WTC11 (cell line): ENCODE data around the gene CLN3. TPM values are rescaled to one million over a fixed set of nuclear protein-coding genes. Genes with fewer than 3 reads are reported as not detected.
A peak's percentile ranks its signal among the peaks of the same experiment; 100 is the strongest.

ENCODE experiments used
- ATAC-seq: fragments of 200-7000 bp; cut with Tn5 transposase; 2 replicates; pipeline ENCODE4 v1.10.0; 2021; ENCODE audit warnings: mild to moderate bottlenecking, moderate library complexity
- CTCF ChIA-PET: fragments of 300-600 bp; sonication (Branson Sonifier 250); formaldehyde crosslinking; loops from one replicate; lab custom pipeline; 2021; ENCODE audit warnings: antibody characterized with exemption; lab: Charles Lee
- POLR2A ChIA-PET: fragments of 350-600 bp; sonication (Branson Sonifier 250); formaldehyde crosslinking; loops from one replicate; lab custom pipeline; 2021; ENCODE audit warnings: antibody characterized with exemption; lab: Charles Lee
- DNase-seq: peaks from one replicate; pipeline ENCODE4 v3.0.0; 2021; ENCODE audit warnings: low spot score
- H3K27ac Mint-ChIP-seq: 2 replicates; pipeline ENCODE4 v1.8.0; 2021; ENCODE audit warnings: mixed read lengths
- H3K27me3 Mint-ChIP-seq: 2 replicates; pipeline ENCODE4 v1.8.0; 2021; ENCODE audit warnings: low read depth, mild to moderate bottlenecking, moderate library complexity, mixed read lengths
- H3K36me3 Mint-ChIP-seq: 2 replicates; pipeline ENCODE4 v1.8.0; 2021; ENCODE audit warnings: mixed read lengths
- H3K4me1 Mint-ChIP-seq: 2 replicates; pipeline ENCODE4 v1.8.0; 2022; ENCODE audit warnings: mixed read lengths
- H3K4me3 Mint-ChIP-seq: 2 replicates; pipeline ENCODE4 v1.8.0; 2021; ENCODE audit warnings: mild to moderate bottlenecking, moderate library complexity, mixed read lengths
- H3K9me3 Mint-ChIP-seq: 2 replicates; pipeline ENCODE4 v1.8.0; 2021; ENCODE audit warnings: mixed read lengths
- GABPB1 ChIP-seq: sonication (generic); formaldehyde crosslinking; IDR thresholded peaks from 2 replicates; pipeline ENCODE4 v1.8.1; 2023; ENCODE audit warnings: mild to moderate bottlenecking, missing genetic modification reagents
- NFATC4 ChIP-seq: fragments of 250-450 bp; sonication (Bioruptor Pico); IDR thresholded peaks from 2 replicates; pipeline ENCODE4 v1.9.0; 2021; ENCODE audit warnings: mild to moderate bottlenecking
- OVOL2 ChIP-seq: fragments of 250-450 bp; sonication (Bioruptor Pico); IDR thresholded peaks from 2 replicates; pipeline ENCODE4 v1.9.0; 2021; ENCODE audit warnings: mild to moderate bottlenecking, borderline replicate concordance
- TP53 ChIP-seq: sonication (generic); formaldehyde crosslinking; IDR thresholded peaks from 2 replicates; pipeline ENCODE4 v1.8.1; 2023; ENCODE audit warnings: mild to moderate bottlenecking, missing genetic modification reagents
- ZNF232 ChIP-seq: sonication (generic); formaldehyde crosslinking; IDR thresholded peaks from 2 replicates; pipeline ENCODE4 v1.8.0; 2022; ENCODE audit warnings: mild to moderate bottlenecking, missing genetic modification reagents
- ZNF423 ChIP-seq: fragments of 250-450 bp; sonication (Bioruptor Pico); IDR thresholded peaks from 2 replicates; pipeline ENCODE4 v2.1.2; 2022; ENCODE audit warnings: mild to moderate bottlenecking, moderate library complexity
- total RNA-seq: library from RNA; stranded (reverse); gene quantifications from 3 replicates; pipeline ENCODE4 v1.2.3, GENCODE V29; 2021
- TF ChIP-seq, protein P1 (sequence below): sonication (generic); formaldehyde crosslinking; IDR thresholded peaks from 2 replicates; pipeline ENCODE4 v1.8.0; 2022; ENCODE audit warnings: mild to moderate bottlenecking, missing genetic modification reagents
- TF ChIP-seq, protein P2 (sequence below): sonication (generic); formaldehyde crosslinking; IDR thresholded peaks from 2 replicates; pipeline ENCODE4 v1.8.0; 2022; ENCODE audit warnings: mild to moderate bottlenecking, missing genetic modification reagents
- TF ChIP-seq, protein P3 (sequence below): sonication (generic); formaldehyde crosslinking; IDR thresholded peaks from 2 replicates; pipeline ENCODE4 v1.8.1; 2023; ENCODE audit warnings: mild to moderate bottlenecking, missing genetic modification reagents, borderline replicate concordance
- TF ChIP-seq, protein P4 (sequence below): sonication (generic); formaldehyde crosslinking; IDR thresholded peaks from 2 replicates; pipeline ENCODE4 v1.8.1; 2022; ENCODE audit warnings: missing genetic modification reagents, borderline replicate concordance
- TF ChIP-seq, protein P5 (sequence below): sonication (generic); formaldehyde crosslinking; conservative IDR thresholded peaks from 2 replicates; pipeline ENCODE4 v1.8.1; 2022; ENCODE audit warnings: mild to moderate bottlenecking, missing genetic modification reagents
- TF ChIP-seq, protein P6 (sequence below): sonication (generic); formaldehyde crosslinking; IDR thresholded peaks from 2 replicates; pipeline ENCODE4 v1.8.0; 2022; ENCODE audit warnings: missing genetic modification reagents
- TF ChIP-seq, protein P7 (sequence below): sonication (generic); formaldehyde crosslinking; IDR thresholded peaks from 2 replicates; pipeline ENCODE4 v1.8.1; 2023; ENCODE audit warnings: mild to moderate bottlenecking, missing genetic modification reagents
- TF ChIP-seq, protein P8 (sequence below): sonication (generic); formaldehyde crosslinking; IDR thresholded peaks from 2 replicates; pipeline ENCODE4 v1.8.0; 2023; ENCODE audit warnings: mild to moderate bottlenecking, missing genetic modification reagents
- TF ChIP-seq, protein P9 (sequence below): sonication (generic); formaldehyde crosslinking; IDR thresholded peaks from 2 replicates; pipeline ENCODE4 v1.8.0; 2022; ENCODE audit warnings: mild to moderate bottlenecking, missing genetic modification reagents

Gene CLN3
- total RNA-seq, 1 experiment from 2014 or later, result 23.9 TPM

DNA sequence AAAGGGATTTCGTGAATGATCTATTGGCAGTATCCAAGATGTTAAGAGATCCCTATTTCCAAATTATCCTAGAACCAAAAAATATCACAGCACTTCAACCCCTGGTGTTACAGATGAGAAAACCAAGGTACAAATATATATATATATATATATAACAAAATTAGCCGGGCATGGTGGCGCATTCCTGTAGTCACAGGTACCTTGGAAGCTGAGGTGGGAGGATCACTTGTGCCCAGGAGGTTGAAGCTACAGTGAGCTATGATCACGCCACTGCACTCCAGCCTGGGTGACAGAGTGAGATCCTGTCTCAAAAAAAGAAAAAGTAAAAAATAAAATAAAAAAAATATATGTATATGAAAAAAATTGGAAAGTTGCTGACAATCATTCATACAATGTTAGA is 637 bp upstream of the CLN3 start:
- CTCF ChIA-PET, result interaction anchor here (0.6 to 1.0 kb wide), 2 partner anchors 56 to 178 kb away, joined by 3 read pairs; no protein-coding TSS in a partner anchor
- peaks cover 20% of the 10 kb centered on the region for H3K27me3 Mint-ChIP-seq
- POLR2A ChIA-PET, result no interaction called here
- peak overlapping the region; percentile 96 for H3K27ac Mint-ChIP-seq
- no peaks in the 10 kb centered on the region for H3K4me1 Mint-ChIP-seq
- H3K36me3 Mint-ChIP-seq, result no peaks in the 10 kb centered on the region
- no peaks in the 10 kb centered on the region for H3K9me3 Mint-ChIP-seq
- no peak for DNase-seq
- no peak for ATAC-seq
- TF ChIP-seq OVOL2 (CRISPR knock-in tag) (no peak), ZNF423 (CRISPR knock-in tag) (no peak), TP53 (CRISPR knock-in tag) (no peak), GABPB1 (no peak), NFATC4 (CRISPR knock-in tag) (no peak), ZNF232 (CRISPR knock-in tag) (no peak)
- TF ChIP-seq, protein P1, sequence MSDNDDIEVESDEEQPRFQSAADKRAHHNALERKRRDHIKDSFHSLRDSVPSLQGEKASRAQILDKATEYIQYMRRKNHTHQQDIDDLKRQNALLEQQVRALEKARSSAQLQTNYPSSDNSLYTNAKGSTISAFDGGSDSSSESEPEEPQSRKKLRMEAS (CRISPR knock-in tag), result no peak
- TF ChIP-seq, protein P2, sequence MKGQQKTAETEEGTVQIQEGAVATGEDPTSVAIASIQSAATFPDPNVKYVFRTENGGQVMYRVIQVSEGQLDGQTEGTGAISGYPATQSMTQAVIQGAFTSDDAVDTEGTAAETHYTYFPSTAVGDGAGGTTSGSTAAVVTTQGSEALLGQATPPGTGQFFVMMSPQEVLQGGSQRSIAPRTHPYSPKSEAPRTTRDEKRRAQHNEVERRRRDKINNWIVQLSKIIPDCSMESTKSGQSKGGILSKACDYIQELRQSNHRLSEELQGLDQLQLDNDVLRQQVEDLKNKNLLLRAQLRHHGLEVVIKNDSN (CRISPR knock-in tag), result no peak
- TF ChIP-seq, protein P3, sequence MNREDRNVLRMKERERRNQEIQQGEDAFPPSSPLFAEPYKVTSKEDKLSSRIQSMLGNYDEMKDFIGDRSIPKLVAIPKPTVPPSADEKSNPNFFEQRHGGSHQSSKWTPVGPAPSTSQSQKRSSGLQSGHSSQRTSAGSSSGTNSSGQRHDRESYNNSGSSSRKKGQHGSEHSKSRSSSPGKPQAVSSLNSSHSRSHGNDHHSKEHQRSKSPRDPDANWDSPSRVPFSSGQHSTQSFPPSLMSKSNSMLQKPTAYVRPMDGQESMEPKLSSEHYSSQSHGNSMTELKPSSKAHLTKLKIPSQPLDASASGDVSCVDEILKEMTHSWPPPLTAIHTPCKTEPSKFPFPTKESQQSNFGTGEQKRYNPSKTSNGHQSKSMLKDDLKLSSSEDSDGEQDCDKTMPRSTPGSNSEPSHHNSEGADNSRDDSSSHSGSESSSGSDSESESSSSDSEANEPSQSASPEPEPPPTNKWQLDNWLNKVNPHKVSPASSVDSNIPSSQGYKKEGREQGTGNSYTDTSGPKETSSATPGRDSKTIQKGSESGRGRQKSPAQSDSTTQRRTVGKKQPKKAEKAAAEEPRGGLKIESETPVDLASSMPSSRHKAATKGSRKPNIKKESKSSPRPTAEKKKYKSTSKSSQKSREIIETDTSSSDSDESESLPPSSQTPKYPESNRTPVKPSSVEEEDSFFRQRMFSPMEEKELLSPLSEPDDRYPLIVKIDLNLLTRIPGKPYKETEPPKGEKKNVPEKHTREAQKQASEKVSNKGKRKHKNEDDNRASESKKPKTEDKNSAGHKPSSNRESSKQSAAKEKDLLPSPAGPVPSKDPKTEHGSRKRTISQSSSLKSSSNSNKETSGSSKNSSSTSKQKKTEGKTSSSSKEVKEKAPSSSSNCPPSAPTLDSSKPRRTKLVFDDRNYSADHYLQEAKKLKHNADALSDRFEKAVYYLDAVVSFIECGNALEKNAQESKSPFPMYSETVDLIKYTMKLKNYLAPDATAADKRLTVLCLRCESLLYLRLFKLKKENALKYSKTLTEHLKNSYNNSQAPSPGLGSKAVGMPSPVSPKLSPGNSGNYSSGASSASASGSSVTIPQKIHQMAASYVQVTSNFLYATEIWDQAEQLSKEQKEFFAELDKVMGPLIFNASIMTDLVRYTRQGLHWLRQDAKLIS, result no peak
- TF ChIP-seq, protein P4, sequence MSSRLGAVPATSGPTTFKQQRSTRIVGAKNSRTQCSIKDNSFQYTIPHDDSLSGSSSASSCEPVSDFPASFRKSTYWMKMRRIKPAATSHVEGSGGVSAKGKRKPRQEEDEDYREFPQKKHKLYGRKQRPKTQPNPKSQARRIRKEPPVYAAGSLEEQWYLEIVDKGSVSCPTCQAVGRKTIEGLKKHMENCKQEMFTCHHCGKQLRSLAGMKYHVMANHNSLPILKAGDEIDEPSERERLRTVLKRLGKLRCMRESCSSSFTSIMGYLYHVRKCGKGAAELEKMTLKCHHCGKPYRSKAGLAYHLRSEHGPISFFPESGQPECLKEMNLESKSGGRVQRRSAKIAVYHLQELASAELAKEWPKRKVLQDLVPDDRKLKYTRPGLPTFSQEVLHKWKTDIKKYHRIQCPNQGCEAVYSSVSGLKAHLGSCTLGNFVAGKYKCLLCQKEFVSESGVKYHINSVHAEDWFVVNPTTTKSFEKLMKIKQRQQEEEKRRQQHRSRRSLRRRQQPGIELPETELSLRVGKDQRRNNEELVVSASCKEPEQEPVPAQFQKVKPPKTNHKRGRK (CRISPR knock-in tag), result no peak
- TF ChIP-seq, protein P5, sequence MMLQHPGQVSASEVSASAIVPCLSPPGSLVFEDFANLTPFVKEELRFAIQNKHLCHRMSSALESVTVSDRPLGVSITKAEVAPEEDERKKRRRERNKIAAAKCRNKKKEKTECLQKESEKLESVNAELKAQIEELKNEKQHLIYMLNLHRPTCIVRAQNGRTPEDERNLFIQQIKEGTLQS (CRISPR knock-in tag), result no peak
- TF ChIP-seq, protein P6, sequence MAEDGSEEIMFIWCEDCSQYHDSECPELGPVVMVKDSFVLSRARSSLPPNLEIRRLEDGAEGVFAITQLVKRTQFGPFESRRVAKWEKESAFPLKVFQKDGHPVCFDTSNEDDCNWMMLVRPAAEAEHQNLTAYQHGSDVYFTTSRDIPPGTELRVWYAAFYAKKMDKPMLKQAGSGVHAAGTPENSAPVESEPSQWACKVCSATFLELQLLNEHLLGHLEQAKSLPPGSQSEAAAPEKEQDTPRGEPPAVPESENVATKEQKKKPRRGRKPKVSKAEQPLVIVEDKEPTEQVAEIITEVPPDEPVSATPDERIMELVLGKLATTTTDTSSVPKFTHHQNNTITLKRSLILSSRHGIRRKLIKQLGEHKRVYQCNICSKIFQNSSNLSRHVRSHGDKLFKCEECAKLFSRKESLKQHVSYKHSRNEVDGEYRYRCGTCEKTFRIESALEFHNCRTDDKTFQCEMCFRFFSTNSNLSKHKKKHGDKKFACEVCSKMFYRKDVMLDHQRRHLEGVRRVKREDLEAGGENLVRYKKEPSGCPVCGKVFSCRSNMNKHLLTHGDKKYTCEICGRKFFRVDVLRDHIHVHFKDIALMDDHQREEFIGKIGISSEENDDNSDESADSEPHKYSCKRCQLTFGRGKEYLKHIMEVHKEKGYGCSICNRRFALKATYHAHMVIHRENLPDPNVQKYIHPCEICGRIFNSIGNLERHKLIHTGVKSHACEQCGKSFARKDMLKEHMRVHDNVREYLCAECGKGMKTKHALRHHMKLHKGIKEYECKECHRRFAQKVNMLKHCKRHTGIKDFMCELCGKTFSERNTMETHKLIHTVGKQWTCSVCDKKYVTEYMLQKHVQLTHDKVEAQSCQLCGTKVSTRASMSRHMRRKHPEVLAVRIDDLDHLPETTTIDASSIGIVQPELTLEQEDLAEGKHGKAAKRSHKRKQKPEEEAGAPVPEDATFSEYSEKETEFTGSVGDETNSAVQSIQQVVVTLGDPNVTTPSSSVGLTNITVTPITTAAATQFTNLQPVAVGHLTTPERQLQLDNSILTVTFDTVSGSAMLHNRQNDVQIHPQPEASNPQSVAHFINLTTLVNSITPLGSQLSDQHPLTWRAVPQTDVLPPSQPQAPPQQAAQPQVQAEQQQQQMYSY (CRISPR knock-in tag), result no peak
- TF ChIP-seq, protein P7, sequence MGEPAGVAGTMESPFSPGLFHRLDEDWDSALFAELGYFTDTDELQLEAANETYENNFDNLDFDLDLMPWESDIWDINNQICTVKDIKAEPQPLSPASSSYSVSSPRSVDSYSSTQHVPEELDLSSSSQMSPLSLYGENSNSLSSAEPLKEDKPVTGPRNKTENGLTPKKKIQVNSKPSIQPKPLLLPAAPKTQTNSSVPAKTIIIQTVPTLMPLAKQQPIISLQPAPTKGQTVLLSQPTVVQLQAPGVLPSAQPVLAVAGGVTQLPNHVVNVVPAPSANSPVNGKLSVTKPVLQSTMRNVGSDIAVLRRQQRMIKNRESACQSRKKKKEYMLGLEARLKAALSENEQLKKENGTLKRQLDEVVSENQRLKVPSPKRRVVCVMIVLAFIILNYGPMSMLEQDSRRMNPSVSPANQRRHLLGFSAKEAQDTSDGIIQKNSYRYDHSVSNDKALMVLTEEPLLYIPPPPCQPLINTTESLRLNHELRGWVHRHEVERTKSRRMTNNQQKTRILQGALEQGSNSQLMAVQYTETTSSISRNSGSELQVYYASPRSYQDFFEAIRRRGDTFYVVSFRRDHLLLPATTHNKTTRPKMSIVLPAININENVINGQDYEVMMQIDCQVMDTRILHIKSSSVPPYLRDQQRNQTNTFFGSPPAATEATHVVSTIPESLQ (CRISPR knock-in tag), result no peak
- TF ChIP-seq, protein P8, sequence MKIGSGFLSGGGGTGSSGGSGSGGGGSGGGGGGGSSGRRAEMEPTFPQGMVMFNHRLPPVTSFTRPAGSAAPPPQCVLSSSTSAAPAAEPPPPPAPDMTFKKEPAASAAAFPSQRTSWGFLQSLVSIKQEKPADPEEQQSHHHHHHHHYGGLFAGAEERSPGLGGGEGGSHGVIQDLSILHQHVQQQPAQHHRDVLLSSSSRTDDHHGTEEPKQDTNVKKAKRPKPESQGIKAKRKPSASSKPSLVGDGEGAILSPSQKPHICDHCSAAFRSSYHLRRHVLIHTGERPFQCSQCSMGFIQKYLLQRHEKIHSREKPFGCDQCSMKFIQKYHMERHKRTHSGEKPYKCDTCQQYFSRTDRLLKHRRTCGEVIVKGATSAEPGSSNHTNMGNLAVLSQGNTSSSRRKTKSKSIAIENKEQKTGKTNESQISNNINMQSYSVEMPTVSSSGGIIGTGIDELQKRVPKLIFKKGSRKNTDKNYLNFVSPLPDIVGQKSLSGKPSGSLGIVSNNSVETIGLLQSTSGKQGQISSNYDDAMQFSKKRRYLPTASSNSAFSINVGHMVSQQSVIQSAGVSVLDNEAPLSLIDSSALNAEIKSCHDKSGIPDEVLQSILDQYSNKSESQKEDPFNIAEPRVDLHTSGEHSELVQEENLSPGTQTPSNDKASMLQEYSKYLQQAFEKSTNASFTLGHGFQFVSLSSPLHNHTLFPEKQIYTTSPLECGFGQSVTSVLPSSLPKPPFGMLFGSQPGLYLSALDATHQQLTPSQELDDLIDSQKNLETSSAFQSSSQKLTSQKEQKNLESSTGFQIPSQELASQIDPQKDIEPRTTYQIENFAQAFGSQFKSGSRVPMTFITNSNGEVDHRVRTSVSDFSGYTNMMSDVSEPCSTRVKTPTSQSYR (CRISPR knock-in tag), result no peak
- TF ChIP-seq, protein P9, sequence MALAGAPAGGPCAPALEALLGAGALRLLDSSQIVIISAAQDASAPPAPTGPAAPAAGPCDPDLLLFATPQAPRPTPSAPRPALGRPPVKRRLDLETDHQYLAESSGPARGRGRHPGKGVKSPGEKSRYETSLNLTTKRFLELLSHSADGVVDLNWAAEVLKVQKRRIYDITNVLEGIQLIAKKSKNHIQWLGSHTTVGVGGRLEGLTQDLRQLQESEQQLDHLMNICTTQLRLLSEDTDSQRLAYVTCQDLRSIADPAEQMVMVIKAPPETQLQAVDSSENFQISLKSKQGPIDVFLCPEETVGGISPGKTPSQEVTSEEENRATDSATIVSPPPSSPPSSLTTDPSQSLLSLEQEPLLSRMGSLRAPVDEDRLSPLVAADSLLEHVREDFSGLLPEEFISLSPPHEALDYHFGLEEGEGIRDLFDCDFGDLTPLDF (CRISPR knock-in tag), result no peak
- H3K4me3 Mint-ChIP-seq, result peak overlapping the region; percentile 93
